ENCODE measurements around the gene AIDA. TPM values are rescaled to one million over a fixed set of nuclear protein-coding genes. Genes with fewer than 3 reads are reported as not detected.
"Not testable (repeated sequence)": the region's sequence is repeated elsewhere in the genome, so short reads cannot be mapped to it uniquely, and the experiment has no call there.

The AIDA gene
- total RNA-seq = 10 to 100 TPM; 60.1 to 70.7 TPM

DNA sequence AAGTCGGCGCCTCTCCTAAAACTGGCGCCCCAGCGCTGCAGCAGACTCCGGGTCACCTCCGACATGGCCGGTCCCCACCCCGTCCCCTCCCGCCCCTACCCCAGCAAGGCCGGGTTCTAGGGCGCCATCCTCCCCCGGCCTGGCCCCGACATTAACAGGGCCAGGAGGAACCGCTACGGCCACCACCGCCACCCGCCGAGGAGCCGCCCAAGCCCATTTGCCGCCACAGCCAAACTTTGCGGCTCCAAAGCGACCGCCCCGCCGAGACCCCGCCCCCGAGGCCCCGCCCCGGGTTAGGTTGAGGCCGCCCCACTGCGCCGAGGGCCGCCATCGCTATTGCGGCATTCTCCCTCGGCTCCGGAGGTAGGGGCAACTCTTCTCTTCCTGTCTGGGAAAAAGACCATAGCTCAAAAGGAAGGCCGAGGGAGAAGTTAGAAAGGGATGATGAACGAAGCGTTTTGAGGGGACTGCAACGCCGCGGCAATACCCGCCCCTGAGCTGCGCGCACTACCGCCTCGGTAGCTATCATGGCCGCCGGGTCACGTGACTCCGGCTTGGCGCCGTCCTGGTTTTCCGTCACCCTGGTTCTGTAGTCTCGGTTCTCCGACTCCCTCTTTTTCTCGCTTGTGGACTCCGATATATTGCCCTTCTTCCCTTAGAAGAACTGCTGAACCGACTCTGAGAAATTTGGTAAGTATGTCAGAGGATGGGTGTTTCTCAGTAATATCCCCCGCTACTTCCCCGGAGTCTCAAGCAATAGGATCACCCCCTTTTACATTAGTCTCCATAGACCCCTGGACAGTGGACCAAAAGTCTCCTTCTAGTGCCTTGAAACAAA, at the start of gene AIDA, which contains the start of gene BROX:
TSS of gene AIDA (minus strand) at position 239 of the 838 bp plus-strand sequence. CDS start at position 65, 174 bp downstream.
TSS of gene BROX (plus strand) at position 312 of the 838 bp plus-strand sequence. CDS start 3,136 bp downstream, outside the sequence.
- DNase-seq (peak; percentile 97), ATAC-seq (peak; percentile 83)
- intact Hi-C loops (cut with DNase I, micrococcal nuclease) = loop anchor here (1.0 to 10.0 kb wide), 12 partner anchors 57 to 1133 kb away; partner anchors contain the start of genes TAF1A (in 2 of the 2), DISP1 (in 1 of the 2), DUSP10 (in 1 of the 2) and SUSD4 (in 1 of the 2)
- no peaks in the 10 kb centered on the region for H3K27me3 Mint-ChIP-seq
- H3K4me1 Mint-ChIP-seq = peaks cover 35% of the 10 kb centered on the region
- CTCF ChIA-PET = interaction anchor here (0.9 to 1.7 kb wide), 3 partner anchors 11 to 432 kb away, joined by 3 to 8 read pairs (median 3); no protein-coding TSS in a partner anchor
- no peaks in the 10 kb centered on the region for H3K9me3 Mint-ChIP-seq (ENCODE audit: low read depth)
- POLR2A ChIA-PET = interaction anchor here (0.8 to 1.7 kb wide), 2 partner anchors 68 to 93 kb away, joined by 3 to 8 read pairs; no protein-coding TSS in a partner anchor
- peak within 1 kb of the TSS; percentile 98 for H3K4me3 Mint-ChIP-seq
- H3K27ac Mint-ChIP-seq = peak within 1 kb of the TSS; percentile 100
- peaks cover 29% of the 10 kb centered on the region for H3K36me3 Mint-ChIP-seq (ENCODE audit: low read depth)

DNA sequence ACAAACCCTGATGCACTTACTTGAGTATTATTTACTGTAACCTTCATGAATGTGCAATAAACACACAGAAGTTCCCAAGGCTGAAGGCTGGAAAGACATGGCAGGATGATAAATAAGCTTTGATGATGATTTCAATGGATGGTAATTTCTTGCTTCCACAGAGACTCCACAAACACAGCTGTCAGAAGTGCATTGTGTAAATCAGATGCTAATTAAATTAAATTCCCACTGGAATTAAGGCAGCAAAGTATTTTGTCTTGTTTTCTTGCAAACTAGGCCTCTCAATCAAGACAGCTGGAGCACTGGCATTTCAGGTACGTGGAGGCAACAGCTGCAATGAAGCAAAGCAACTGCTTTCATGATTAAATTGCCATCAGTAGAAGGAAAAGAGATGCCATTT, 48.8 kb upstream of the AIDA start:
- peaks cover 6% of the 10 kb centered on the region for H3K27me3 Mint-ChIP-seq
- DNase-seq = no peak
- ChIA-PET POLR2A (no interaction called here), CTCF (interaction anchor here (1.0 kb wide), 1 partner anchor 328 kb away, joined by 3 read pairs; no protein-coding TSS in a partner anchor)
- ATAC-seq = no peak
- no peaks in the 10 kb centered on the region for H3K4me1 Mint-ChIP-seq
- intact Hi-C loops (cut with DNase I, micrococcal nuclease) = no loop called here
- H3K36me3 Mint-ChIP-seq (ENCODE audit: low read depth) = no peaks in the 10 kb centered on the region
- H3K27ac Mint-ChIP-seq = no peak overlapping the region
- no peak overlapping the region for H3K4me3 Mint-ChIP-seq
- H3K9me3 Mint-ChIP-seq (ENCODE audit: low read depth) = no peaks in the 10 kb centered on the region

DNA sequence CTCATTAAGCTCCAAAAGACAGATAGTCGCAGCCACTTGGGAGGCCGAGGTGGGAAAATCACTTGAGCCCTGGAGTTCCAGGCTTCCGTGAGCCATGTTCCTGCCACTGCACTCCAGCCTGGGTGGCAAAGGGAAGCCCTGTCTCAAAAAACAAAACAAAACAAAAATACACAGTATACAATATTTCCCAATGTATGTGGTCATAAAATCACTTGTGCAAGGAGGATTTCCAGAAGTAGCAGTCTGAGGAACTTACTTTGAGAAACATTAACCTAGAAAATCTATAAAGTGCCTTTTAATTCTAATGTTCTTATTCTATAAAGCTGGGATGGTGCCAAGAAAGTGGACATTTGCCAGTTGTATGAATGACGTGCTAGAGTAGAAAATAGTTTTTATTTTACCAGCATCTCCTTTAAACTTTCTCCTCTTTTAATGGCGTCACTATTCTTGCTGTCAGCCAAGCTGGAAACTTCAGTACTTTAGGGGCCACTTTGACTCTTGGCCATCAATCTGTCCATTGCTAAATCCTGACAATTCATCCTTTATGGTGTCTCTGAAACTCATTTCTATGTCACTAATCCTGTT, 47.3 kb upstream of the AIDA start:
- Mint-ChIP-seq H3K27me3 (peaks cover 9% of the 10 kb centered on the region), H3K4me1 (no peaks in the 10 kb centered on the region), H3K4me3 (no peak overlapping the region), H3K27ac (no peak overlapping the region), H3K9me3 (ENCODE audit: low read depth) (no peaks in the 10 kb centered on the region), H3K36me3 (ENCODE audit: low read depth) (no peaks in the 10 kb centered on the region)
- intact Hi-C loops (cut with DNase I, micrococcal nuclease) = no loop called here
- DNase-seq = no peak
- ATAC-seq = no peak
- CTCF ChIA-PET = interaction anchor here (0.7 kb wide), 1 partner anchor 68 kb away, joined by 3 read pairs; no protein-coding TSS in a partner anchor
- POLR2A ChIA-PET = no interaction called here

DNA sequence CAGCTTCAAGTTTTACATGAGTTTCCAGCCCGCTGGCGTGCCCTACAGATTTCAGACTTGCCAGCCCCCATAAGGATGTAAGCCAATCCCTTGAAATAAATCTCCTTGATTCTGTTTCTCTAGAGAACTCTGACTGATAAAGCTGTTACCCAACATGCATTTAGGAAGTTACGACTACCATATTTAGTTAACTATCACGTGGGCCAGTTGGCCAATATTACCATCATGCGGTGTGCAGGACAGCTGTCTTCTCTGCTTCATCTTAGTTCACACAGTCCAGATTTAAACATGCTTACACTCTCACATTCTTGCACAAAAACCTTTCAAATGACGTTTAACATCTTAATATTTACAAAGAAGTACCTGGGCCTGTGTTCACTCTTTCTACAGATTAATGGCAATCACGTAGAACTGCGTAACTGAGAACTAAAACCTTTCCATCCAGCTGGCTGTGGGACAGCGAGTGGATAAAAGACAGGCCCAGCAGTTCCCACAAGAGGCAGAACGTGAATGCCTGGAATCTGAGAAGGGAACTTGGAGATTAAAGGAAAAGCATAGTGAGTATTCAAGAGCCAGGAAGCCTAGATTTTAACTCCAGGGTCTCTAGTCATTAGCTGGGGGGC, 45.5 kb upstream of the AIDA start:
- Mint-ChIP-seq H3K27me3 (peaks cover 9% of the 10 kb centered on the region), H3K27ac (no peak overlapping the region), H3K36me3 (ENCODE audit: low read depth) (no peaks in the 10 kb centered on the region), H3K4me1 (no peaks in the 10 kb centered on the region), H3K4me3 (no peak overlapping the region), H3K9me3 (ENCODE audit: low read depth) (no peaks in the 10 kb centered on the region)
- CTCF ChIA-PET = interaction anchor here (1.1 kb wide), 1 partner anchor 11 kb away, joined by 3 read pairs; no protein-coding TSS in a partner anchor
- no peak for ATAC-seq
- POLR2A ChIA-PET = no interaction called here
- intact Hi-C loops (cut with DNase I, micrococcal nuclease) = no loop called here
- DNase-seq = no peak

DNA sequence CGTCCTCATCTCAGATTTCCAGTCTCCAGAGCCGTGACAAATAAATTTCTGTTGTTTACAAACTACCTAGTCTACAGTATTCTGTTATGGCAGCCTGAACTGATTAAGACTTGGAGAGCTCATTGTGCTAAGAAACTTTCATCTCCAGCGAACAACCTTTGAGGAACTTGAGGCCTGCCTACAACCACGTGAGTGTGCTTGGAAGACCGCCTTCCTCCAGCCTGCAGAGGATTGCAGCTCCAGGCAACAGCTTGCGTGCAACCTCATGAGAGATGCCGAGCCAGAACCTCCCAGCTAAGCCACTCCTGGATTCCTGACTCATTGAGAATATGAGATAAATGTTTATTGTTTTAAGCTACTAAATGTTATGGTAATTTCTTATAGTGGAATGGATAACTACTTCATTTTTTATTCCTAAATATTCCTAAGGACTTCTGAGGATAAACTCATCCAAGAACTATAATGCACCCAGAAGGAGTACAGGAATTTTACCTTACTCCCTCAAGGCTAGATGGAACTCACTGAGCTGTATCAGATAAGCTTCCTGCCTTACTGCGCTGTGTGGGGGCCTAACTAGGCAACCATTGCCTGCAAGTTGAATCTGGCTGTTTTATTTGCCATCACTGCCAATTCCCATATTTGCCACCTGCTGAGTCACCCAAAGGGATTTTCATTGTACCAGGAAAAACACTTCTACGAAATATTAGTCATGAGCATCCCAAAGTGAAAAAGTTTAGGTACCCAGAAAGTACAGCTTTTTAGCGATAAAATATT, 42.3 kb upstream of the AIDA start:
- DNase-seq (no peak), ATAC-seq (no peak)
- H3K36me3 Mint-ChIP-seq (ENCODE audit: low read depth) = no peaks in the 10 kb centered on the region
- H3K4me3 Mint-ChIP-seq = no peak overlapping the region
- CTCF ChIA-PET = interaction anchor here (0.7 kb wide), 1 partner anchor 19 kb away, joined by 3 read pairs; no protein-coding TSS in a partner anchor
- no peaks in the 10 kb centered on the region for H3K9me3 Mint-ChIP-seq (ENCODE audit: low read depth)
- no peak overlapping the region for H3K27ac Mint-ChIP-seq
- intact Hi-C loops (cut with DNase I, micrococcal nuclease) = no loop called here
- POLR2A ChIA-PET = no interaction called here
- peaks cover 6% of the 10 kb centered on the region for H3K27me3 Mint-ChIP-seq
- H3K4me1 Mint-ChIP-seq = no peaks in the 10 kb centered on the region

DNA sequence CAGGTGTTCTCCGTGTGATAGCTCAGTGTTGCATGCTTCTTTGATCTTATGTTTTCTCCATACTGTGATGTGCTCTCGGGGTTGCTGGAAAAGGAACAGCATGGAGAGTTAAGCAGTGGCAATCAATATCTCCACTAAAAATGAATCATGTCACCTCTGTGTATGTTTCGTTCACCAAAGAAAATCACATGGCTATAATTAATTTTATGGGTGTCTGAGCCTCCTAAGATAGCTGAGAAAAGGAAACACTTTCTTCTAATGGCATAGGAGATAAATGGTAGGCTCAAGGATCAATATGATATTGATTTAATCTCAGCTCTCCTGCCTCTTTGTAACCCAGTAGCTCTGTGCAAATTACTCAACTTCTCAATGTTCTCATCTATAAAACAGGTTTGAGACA, 39.0 kb upstream of the AIDA start:
- ATAC-seq = no peak
- no peaks in the 10 kb centered on the region for H3K4me1 Mint-ChIP-seq
- CTCF ChIA-PET = interaction anchor here (0.5 to 1.1 kb wide), 6 partner anchors 33 to 1872 kb away, joined by 3 to 5 read pairs (median 4); partner anchors contain the start of gene HLX

DNA sequence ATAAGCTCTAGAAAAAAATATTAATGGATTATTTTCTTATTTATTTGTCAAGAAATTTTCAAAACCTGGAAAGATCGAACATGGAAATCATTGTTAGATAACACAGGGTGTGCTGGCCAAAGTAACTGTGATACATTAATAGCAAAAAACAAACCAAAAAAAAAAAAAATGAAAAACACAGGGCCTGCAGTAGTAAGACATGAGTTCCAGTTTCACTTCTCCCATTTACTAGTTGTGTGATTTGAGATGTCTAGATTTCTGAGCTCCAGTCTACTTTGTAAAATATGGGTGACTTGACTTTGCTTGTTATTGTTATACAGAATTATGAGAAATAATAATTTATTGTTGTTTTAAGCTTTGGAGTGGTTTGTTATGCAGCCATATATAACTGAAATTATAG, 38.4 kb upstream of the AIDA start:
- no peaks in the 10 kb centered on the region for H3K4me1 Mint-ChIP-seq
- DNase-seq (no peak), ATAC-seq (no peak)
- ChIA-PET POLR2A (interaction anchor here (0.6 kb wide), 1 partner anchor 33 kb away, joined by 3 read pairs; no protein-coding TSS in a partner anchor), CTCF (interaction anchor here (0.6 to 1.1 kb wide), 6 partner anchors 8 to 1871 kb away, joined by 3 to 5 read pairs (median 4); partner anchors contain the start of gene HLX)
- H3K27me3 Mint-ChIP-seq = peaks cover 2% of the 10 kb centered on the region
- no peak overlapping the region for H3K27ac Mint-ChIP-seq
- intact Hi-C loops (cut with DNase I, micrococcal nuclease) = no loop called here
- no peaks in the 10 kb centered on the region for H3K36me3 Mint-ChIP-seq (ENCODE audit: low read depth)
- no peaks in the 10 kb centered on the region for H3K9me3 Mint-ChIP-seq (ENCODE audit: low read depth)
- H3K4me3 Mint-ChIP-seq = no peak overlapping the region

More for the DNA sequence above, 39.0 kb upstream of the AIDA start:
- Mint-ChIP-seq H3K9me3 (ENCODE audit: low read depth) (no peaks in the 10 kb centered on the region), H3K27me3 (peaks cover 4% of the 10 kb centered on the region), H3K27ac (no peak overlapping the region), H3K36me3 (ENCODE audit: low read depth) (no peaks in the 10 kb centered on the region), H3K4me3 (no peak overlapping the region)
- DNase-seq = no peak
- POLR2A ChIA-PET = interaction anchor here (0.6 kb wide), 1 partner anchor 34 kb away, joined by 3 read pairs; no protein-coding TSS in a partner anchor
- intact Hi-C loops (cut with DNase I, micrococcal nuclease) = no loop called here

- Mint-ChIP-seq H3K27me3 (no peaks in the 10 kb centered on the region), H3K9me3 (ENCODE audit: low read depth) (no peaks in the 10 kb centered on the region), H3K4me1 (no peaks in the 10 kb centered on the region), H3K36me3 (ENCODE audit: low read depth) (no peaks in the 10 kb centered on the region), H3K4me3 (no peak overlapping the region), H3K27ac (no peak overlapping the region)
- POLR2A ChIA-PET = no interaction called here
- intact Hi-C loops (cut with DNase I, micrococcal nuclease) = no loop called here
- DNase-seq = no peak
- CTCF ChIA-PET = interaction anchor here (0.7 to 0.9 kb wide), 2 partner anchors 9 to 134 kb away, joined by 3 to 4 read pairs; no protein-coding TSS in a partner anchor
- ATAC-seq = no peak
Observed at GRCh38 chr1:222749927-222750326, 37.6 kb upstream of the AIDA start.

DNA sequence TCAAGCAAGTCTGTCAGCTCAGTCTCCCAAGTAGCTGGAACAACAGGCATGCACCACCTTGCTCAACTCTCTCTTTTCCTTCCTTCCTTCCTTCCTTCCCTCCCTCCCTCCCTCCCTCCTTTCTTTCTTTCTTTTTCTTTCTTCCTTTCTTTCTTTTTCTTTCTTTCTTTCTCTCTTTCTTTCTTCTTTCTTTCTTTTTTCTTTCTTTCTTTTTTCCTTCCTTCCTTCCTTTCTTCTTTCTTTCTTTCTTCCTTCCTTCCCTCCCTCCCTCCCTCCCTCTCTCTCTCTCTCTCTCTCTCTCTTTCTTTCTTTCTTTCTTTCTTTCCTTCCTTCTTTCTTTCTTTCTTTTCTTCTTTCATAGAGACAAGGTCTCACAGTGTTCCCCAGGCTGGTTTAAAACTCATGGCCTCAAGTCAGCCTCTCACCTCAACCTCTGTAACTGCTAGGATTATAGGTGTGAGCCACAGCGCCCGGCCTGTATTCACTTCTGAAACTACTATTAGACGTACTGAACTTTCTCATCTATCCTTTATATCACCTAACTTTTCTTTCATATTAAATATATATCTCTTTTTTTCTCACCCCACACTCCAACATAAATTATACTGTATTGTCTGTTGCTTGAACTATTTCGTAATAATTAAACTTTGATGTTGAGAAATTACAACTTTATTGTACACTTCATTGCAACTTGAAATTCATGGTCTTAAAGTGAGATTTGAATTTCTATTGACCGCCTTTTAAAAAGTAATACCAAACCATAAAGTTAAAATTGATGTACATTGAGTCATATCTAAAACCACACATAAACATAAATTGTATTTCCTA, 29.6 kb upstream of the AIDA start:
- intact Hi-C loops (cut with DNase I, micrococcal nuclease); H3K27me3 Mint-ChIP-seq; DNase-seq; ATAC-seq; H3K27ac Mint-ChIP-seq; H3K9me3 Mint-ChIP-seq (ENCODE audit: low read depth); H3K4me3 Mint-ChIP-seq; H3K36me3 Mint-ChIP-seq (ENCODE audit: low read depth); POLR2A ChIA-PET; H3K4me1 Mint-ChIP-seq: not testable (repeated sequence)
- CTCF ChIA-PET = interaction anchor here (0.7 to 1.1 kb wide), 2 partner anchors 381 to 1731 kb away, joined by 3 to 6 read pairs; no protein-coding TSS in a partner anchor

- CTCF ChIA-PET = interaction anchor here (0.6 to 1.3 kb wide), 3 partner anchors 53 to 346 kb away, joined by 3 to 7 read pairs (median 4); no protein-coding TSS in a partner anchor
- DNase-seq (no peak), ATAC-seq (no peak)
- Mint-ChIP-seq H3K27me3 (no peaks in the 10 kb centered on the region), H3K27ac (no peak overlapping the region), H3K4me3 (no peak overlapping the region), H3K9me3 (ENCODE audit: low read depth) (no peaks in the 10 kb centered on the region), H3K36me3 (ENCODE audit: low read depth) (peaks cover 2% of the 10 kb centered on the region), H3K4me1 (no peaks in the 10 kb centered on the region)
- intact Hi-C loops (cut with DNase I, micrococcal nuclease) = loop anchor here (2.0 to 5.0 kb wide), 3 partner anchors 342 to 383 kb away; no protein-coding TSS in a partner anchor
- POLR2A ChIA-PET = no interaction called here
Observed at GRCh38 chr1:222739929-222740328, 27.6 kb upstream of the AIDA start.

All from activated CD4-positive, alpha-beta T cell treated with anti-CD3 and anti-CD28 coated beads for 36 hours (primary cell).